ENCODE results near the gene TAF1A.

TAF1A gene

GRCh38 chr1:222543817-222544216 is 45.9 kb downstream of the TAF1A start:
- no peak overlapping the region for H3K4me3 ChIP-seq (ENCODE audit: low read length)
- TF ChIP-seq CTCF (IDR thresholded peaks at IDR 0.05; ENCODE audit: insufficient read depth, low read depth, low read length, missing control alignments), result no peak
- no peak for DNase-seq (ENCODE audit: low read depth)

- TF ChIP-seq CTCF (IDR thresholded peaks at IDR 0.05; ENCODE audit: insufficient read depth, low read depth, low read length, missing control alignments), result no peak
- DNase-seq (ENCODE audit: low read depth), result no peak
These were observed 49.1 kb downstream of the TAF1A start for GRCh38 chr1:222540598-222540995.

GRCh38 chr1:222539951-222540597 is 49.7 kb downstream of the TAF1A start:
- TF ChIP-seq CTCF (IDR thresholded peaks at IDR 0.05; ENCODE audit: insufficient read depth, low read depth, low read length, missing control alignments), result no peak
- no peak for DNase-seq (ENCODE audit: low read depth)
- no peak overlapping the region for H3K4me3 ChIP-seq (ENCODE audit: low read length)

More at GRCh38 chr1:222540598-222540995, 49.1 kb downstream of the TAF1A start:
- no peak overlapping the region for H3K4me3 ChIP-seq (ENCODE audit: low read length)

GRCh38 chr1:222535455-222535854 is 54.3 kb downstream of the TAF1A start:
- H3K4me3 ChIP-seq (ENCODE audit: low read length), result no peak overlapping the region
- no peak for DNase-seq (ENCODE audit: low read depth)

GRCh38 chr1:222530852-222531251 is 58.9 kb downstream of the TAF1A start:
- no peak overlapping the region for H3K4me3 ChIP-seq (ENCODE audit: low read length)
- TF ChIP-seq CTCF (IDR thresholded peaks at IDR 0.05; ENCODE audit: insufficient read depth, low read depth, low read length, missing control alignments), result no peak
- DNase-seq (ENCODE audit: low read depth), result no peak

More at GRCh38 chr1:222535455-222535854, 54.3 kb downstream of the TAF1A start:
- no peak for TF ChIP-seq CTCF (IDR thresholded peaks at IDR 0.05; ENCODE audit: insufficient read depth, low read depth, low read length, missing control alignments)

GRCh38 chr1:222529916-222530315 is 59.8 kb downstream of the TAF1A start:
- no peak overlapping the region for H3K4me3 ChIP-seq (ENCODE audit: low read length)
- DNase-seq (ENCODE audit: low read depth), result no peak
- TF ChIP-seq CTCF (IDR thresholded peaks at IDR 0.05; ENCODE audit: insufficient read depth, low read depth, low read length, missing control alignments), result no peak

- no peak for TF ChIP-seq CTCF (IDR thresholded peaks at IDR 0.05; ENCODE audit: insufficient read depth, low read depth, low read length, missing control alignments)
- no peak for DNase-seq (ENCODE audit: low read depth)
- no peak overlapping the region for H3K4me3 ChIP-seq (ENCODE audit: low read length)
These were observed 60.6 kb downstream of the TAF1A start for GRCh38 chr1:222529181-222529580.

Measured in epithelial cell of esophagus (primary cell).